HepG2 (cell line): Measurements from ENCODE around the gene LTB4R. TPM values are rescaled to one million over a fixed set of nuclear protein-coding genes. Genes with fewer than 3 reads are reported as not detected.

Source experiments
- ARID2 ChIP-seq: sonication (generic); formaldehyde crosslinking; IDR thresholded peaks from 2 replicates; pipeline ENCODE4 v1.8.1; 2022; ENCODE audit warnings: mild to moderate bottlenecking, missing genetic modification reagents, borderline replicate concordance
- FOXC1 ChIP-seq: sonication (generic); formaldehyde crosslinking; IDR thresholded peaks from 2 replicates; pipeline ENCODE4 v1.8.0; 2022; ENCODE audit warnings: mild to moderate bottlenecking, missing genetic modification reagents, borderline replicate concordance
- MYC ChIP-seq: sonication (generic); formaldehyde crosslinking; IDR thresholded peaks from 2 replicates; pipeline ENCODE4 v1.9.0; 2021; ENCODE audit warnings: missing genetic modification reagents, borderline replicate concordance
- SOX13 ChIP-seq, 3 experiments: fragments of 450-650 bp in 1 of 3; sonication (generic) in 1 of 3; formaldehyde crosslinking in 1 of 3; IDR thresholded peaks in 2 of 3; conservative IDR thresholded peaks in 1 of 3; 2 replicates each; pipeline versions ENCODE4 v1.5.0 to v1.6.1; 2016 to 2020; ENCODE audit warnings: antibody characterized with exemption in 1 of 3, mild to moderate bottlenecking in 1 of 3, missing compliant biosample characterization in 1 of 3, missing genetic modification reagents in 1 of 3, moderate library complexity in 1 of 3
- SRSF1 ChIP-seq: fragments of 200-400 bp; formaldehyde crosslinking; optimal IDR thresholded peaks from 2 replicates; pipeline ENCODE3; 2017; ENCODE audit warnings: mild to moderate bottlenecking, low read depth, low read length, moderate library complexity
- STAT5B ChIP-seq: sonication (generic); formaldehyde crosslinking; IDR thresholded peaks from 2 replicates; pipeline ENCODE4 v1.4.0; 2020; ENCODE audit warnings: missing genetic modification reagents
- SYNCRIP ChIP-seq: fragments of 200-400 bp; formaldehyde crosslinking; IDR thresholded peaks from 2 replicates; pipeline ENCODE4 v1.6.1; 2018; ENCODE audit warnings: mild to moderate bottlenecking, low read depth, low read length; ENCODE audit not compliant: insufficient read depth
- TBP ChIP-seq: sonication (generic); formaldehyde crosslinking; IDR thresholded peaks from 2 replicates; pipeline ENCODE4 v1.5.0; 2020; ENCODE audit warnings: missing genetic modification reagents
- TSC22D2 ChIP-seq: sonication (generic); formaldehyde crosslinking; IDR thresholded peaks from 2 replicates; pipeline ENCODE4 v1.5.1; 2020; ENCODE audit warnings: missing genetic modification reagents, mild to moderate bottlenecking, borderline replicate concordance
- ZBTB4 ChIP-seq: sonication (generic); formaldehyde crosslinking; IDR thresholded peaks from 2 replicates; pipeline ENCODE4 v1.4.0; 2020; ENCODE audit warnings: missing genetic modification reagents, mild to moderate bottlenecking, borderline replicate concordance
- ZNF232 ChIP-seq: sonication (generic); formaldehyde crosslinking; IDR thresholded peaks from 2 replicates; pipeline ENCODE4 v1.4.0; 2020; ENCODE audit warnings: missing genetic modification reagents, borderline replicate concordance
- ZNF280B ChIP-seq: sonication (generic); formaldehyde crosslinking; IDR thresholded peaks from 2 replicates; pipeline ENCODE4 v1.5.0; 2020; ENCODE audit warnings: missing genetic modification reagents, mild to moderate bottlenecking, borderline replicate concordance
- ZNF749 ChIP-seq: sonication (generic); formaldehyde crosslinking; IDR thresholded peaks from 2 replicates; pipeline ENCODE4 v1.8.0; 2022; ENCODE audit warnings: mild to moderate bottlenecking, missing genetic modification reagents, moderate library complexity, borderline replicate concordance
- polyA plus RNA-seq, 8 experiments: library from polyadenylated mRNA; depleted of rRNA in 3 of 8; stranded (reverse) in 7 of 8; unstranded in 1 of 8; fragments of >200 nt; fragmentation: Illumina TruSeq in 4 of 8; extraction: Trizol in 4 of 8; gene quantifications; 2 replicates each; pipeline versions ENCODE4 v1.2.1 to v1.2.3, GENCODE V29; 2011 to 2016; ENCODE audit warnings: low read depth in 4 of 8, missing spikeins in 1 of 8, mixed read lengths in 1 of 8; ENCODE audit not compliant: insufficient read depth in 1 of 8
- total RNA-seq, 5 experiments: library from RNA; depleted of rRNA; stranded (reverse); fragments of >200 nt; fragmentation: Illumina TruSeq; extraction: Trizol; gene quantifications; 2 replicates each; pipeline ENCODE4 v1.2.3, GENCODE V29; 2016; ENCODE audit warnings: low read depth in 1 of 5
- TF ChIP-seq, protein P1 (sequence below): sonication (generic); formaldehyde crosslinking; conservative IDR thresholded peaks from 2 replicates; pipeline ENCODE4 v1.4.0; 2020; ENCODE audit warnings: missing genetic modification reagents
- TF ChIP-seq, protein P2 (sequence below): sonication (generic); formaldehyde crosslinking; IDR thresholded peaks from 2 replicates; pipeline ENCODE4 v1.4.0; 2020; ENCODE audit warnings: mild to moderate bottlenecking, missing genetic modification reagents
- TF ChIP-seq, protein P3 (sequence below): sonication (generic); formaldehyde crosslinking; IDR thresholded peaks from 2 replicates; pipeline ENCODE4 v1.4.0; 2020; ENCODE audit warnings: mild to moderate bottlenecking, missing genetic modification reagents

The LTB4R gene
- total and polyA plus RNA-seq, 2 of the 13 experiments (the other 11 are each of a cell fraction or from before 2014, with no cell fraction given) = 3.2 to 8.2 TPM

GRCh38 chr14:24332268-24332993 is 21.1 kb downstream of the LTB4R start (continued):
- TF ChIP-seq ZBTB4 (CRISPR knock-in tag) (peak; percentile 59; the same call in 1 of the 2 replicates), TBP (CRISPR knock-in tag) (no peak), ZNF749 (peak; percentile 78; the same call in 1 of the 2 replicates), MYC (peak; percentile 63), SRSF1 (peak; percentile 51), ZNF280B (peak; percentile 97), SOX13 (IDR thresholded peaks at IDR 0.05) (no peak), SOX13 (CRISPR knock-in tag; conservative IDR thresholded peaks at IDR 0.05 in 1 of 2, IDR thresholded peaks at IDR 0.05 in 1 of 2) (peak in 1 of 2 experiments; percentile 9; a peak in 2 of 4 replicates), FOXC1 (CRISPR knock-in tag) (peak; percentile 100), STAT5B (CRISPR knock-in tag) (peak; percentile 91), ZNF232 (CRISPR knock-in tag) (no peak; the same call in none of the 2 replicates), SYNCRIP (no peak), ARID2 (CRISPR knock-in tag) (no peak; the same call in none of the 2 replicates), TSC22D2 (CRISPR knock-in tag) (peak; percentile 84)
- TF ChIP-seq, protein P1, sequence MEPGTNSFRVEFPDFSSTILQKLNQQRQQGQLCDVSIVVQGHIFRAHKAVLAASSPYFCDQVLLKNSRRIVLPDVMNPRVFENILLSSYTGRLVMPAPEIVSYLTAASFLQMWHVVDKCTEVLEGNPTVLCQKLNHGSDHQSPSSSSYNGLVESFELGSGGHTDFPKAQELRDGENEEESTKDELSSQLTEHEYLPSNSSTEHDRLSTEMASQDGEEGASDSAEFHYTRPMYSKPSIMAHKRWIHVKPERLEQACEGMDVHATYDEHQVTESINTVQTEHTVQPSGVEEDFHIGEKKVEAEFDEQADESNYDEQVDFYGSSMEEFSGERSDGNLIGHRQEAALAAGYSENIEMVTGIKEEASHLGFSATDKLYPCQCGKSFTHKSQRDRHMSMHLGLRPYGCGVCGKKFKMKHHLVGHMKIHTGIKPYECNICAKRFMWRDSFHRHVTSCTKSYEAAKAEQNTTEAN (CRISPR knock-in tag) = no peak
- TF ChIP-seq, protein P2, sequence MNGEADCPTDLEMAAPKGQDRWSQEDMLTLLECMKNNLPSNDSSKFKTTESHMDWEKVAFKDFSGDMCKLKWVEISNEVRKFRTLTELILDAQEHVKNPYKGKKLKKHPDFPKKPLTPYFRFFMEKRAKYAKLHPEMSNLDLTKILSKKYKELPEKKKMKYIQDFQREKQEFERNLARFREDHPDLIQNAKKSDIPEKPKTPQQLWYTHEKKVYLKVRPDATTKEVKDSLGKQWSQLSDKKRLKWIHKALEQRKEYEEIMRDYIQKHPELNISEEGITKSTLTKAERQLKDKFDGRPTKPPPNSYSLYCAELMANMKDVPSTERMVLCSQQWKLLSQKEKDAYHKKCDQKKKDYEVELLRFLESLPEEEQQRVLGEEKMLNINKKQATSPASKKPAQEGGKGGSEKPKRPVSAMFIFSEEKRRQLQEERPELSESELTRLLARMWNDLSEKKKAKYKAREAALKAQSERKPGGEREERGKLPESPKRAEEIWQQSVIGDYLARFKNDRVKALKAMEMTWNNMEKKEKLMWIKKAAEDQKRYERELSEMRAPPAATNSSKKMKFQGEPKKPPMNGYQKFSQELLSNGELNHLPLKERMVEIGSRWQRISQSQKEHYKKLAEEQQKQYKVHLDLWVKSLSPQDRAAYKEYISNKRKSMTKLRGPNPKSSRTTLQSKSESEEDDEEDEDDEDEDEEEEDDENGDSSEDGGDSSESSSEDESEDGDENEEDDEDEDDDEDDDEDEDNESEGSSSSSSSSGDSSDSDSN (CRISPR knock-in tag) = peak; percentile 79
- TF ChIP-seq, protein P3, sequence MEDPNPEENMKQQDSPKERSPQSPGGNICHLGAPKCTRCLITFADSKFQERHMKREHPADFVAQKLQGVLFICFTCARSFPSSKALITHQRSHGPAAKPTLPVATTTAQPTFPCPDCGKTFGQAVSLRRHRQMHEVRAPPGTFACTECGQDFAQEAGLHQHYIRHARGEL (CRISPR knock-in tag) = peak; percentile 84
